H9 (cell line): Measurements from ENCODE around the gene EPHB2. TPM values are rescaled to one million over a fixed set of nuclear protein-coding genes. Genes with fewer than 3 reads are reported as not detected.

Experiments
- DNase-seq: peaks from one replicate; pipeline ENCODE4 v3.0.0-alpha.2; 2017
- H2AFZ ChIP-seq: one replicate; pipeline ENCODE4 v1.6.1; 2013; ENCODE audit warnings: mild to moderate bottlenecking, low read length, control low read depth, moderate library complexity
- H2AK5ac ChIP-seq: 2 replicates; pipeline ENCODE4 v1.6.1; 2013; ENCODE audit warnings: low read length, control low read depth, mixed read lengths; ENCODE audit not compliant: insufficient read length
- H2BK120ac ChIP-seq: one replicate; pipeline ENCODE4 v1.6.1; 2013; ENCODE audit warnings: low read depth, mild to moderate bottlenecking, low read length, control low read depth, inconsistent platforms; ENCODE audit not compliant: poor library complexity, severe bottlenecking
- H2BK12ac ChIP-seq: 2 replicates; pipeline ENCODE4 v1.6.1; 2013; ENCODE audit warnings: low read length, control low read depth, mixed read lengths, low read depth; ENCODE audit not compliant: insufficient read length
- H2BK15ac ChIP-seq: 2 replicates; pipeline ENCODE4 v1.6.1; 2013; ENCODE audit warnings: low read depth, low read length, control low read depth
- H2BK20ac ChIP-seq: one replicate; pipeline ENCODE4 v1.6.1; 2013; ENCODE audit warnings: low read depth, mild to moderate bottlenecking, low read length, control low read depth, inconsistent platforms; ENCODE audit not compliant: poor library complexity, severe bottlenecking
- H2BK5ac ChIP-seq: 2 replicates; pipeline ENCODE4 v1.6.1; 2013; ENCODE audit warnings: low read length, control low read depth, mixed read lengths; ENCODE audit not compliant: insufficient read length
- H3K14ac ChIP-seq: 2 replicates; pipeline ENCODE4 v1.6.1; 2013; ENCODE audit warnings: low read length, control low read depth; ENCODE audit not compliant: insufficient read depth
- H3K18ac ChIP-seq: 2 replicates; pipeline ENCODE4 v1.6.1; 2013; ENCODE audit warnings: low read depth, mild to moderate bottlenecking, mixed read lengths, low read length, control low read depth; ENCODE audit not compliant: insufficient read length
- H3K23ac ChIP-seq: 2 replicates; pipeline ENCODE4 v1.6.1; 2013; ENCODE audit warnings: low read length, control low read depth, mixed read lengths, low read depth; ENCODE audit not compliant: insufficient read length
- H3K23me2 ChIP-seq: 2 replicates; pipeline ENCODE4 v1.6.1; 2013; ENCODE audit warnings: low read depth, mild to moderate bottlenecking, mixed read lengths, low read length, control low read depth; ENCODE audit not compliant: insufficient read length, poor library complexity, severe bottlenecking
- H3K27ac ChIP-seq: 2 replicates; pipeline ENCODE4 v1.5.1; 2013; ENCODE audit warnings: low read length, control low read depth, mixed read lengths, low read depth; ENCODE audit not compliant: insufficient read length
- H3K27me3 ChIP-seq: 2 replicates; pipeline ENCODE4 v1.6.1; 2013; ENCODE audit warnings: low read length, control low read depth, inconsistent platforms; ENCODE audit not compliant: insufficient read depth
- H3K4ac ChIP-seq: 2 replicates; pipeline ENCODE4 v1.6.1; 2013; ENCODE audit warnings: low read depth, mild to moderate bottlenecking, control low read depth, inconsistent platforms, low read length, moderate library complexity
- H3K4me1 ChIP-seq: 2 replicates; pipeline ENCODE4 v1.6.1; 2013; ENCODE audit warnings: low read length, control low read depth, inconsistent platforms; ENCODE audit not compliant: insufficient read depth
- H3K4me2 ChIP-seq: 2 replicates; pipeline ENCODE4 v1.6.1; 2013; ENCODE audit warnings: low read length, control low read depth, mixed read lengths; ENCODE audit not compliant: insufficient read length, insufficient read depth
- H3K56ac ChIP-seq: 2 replicates; pipeline ENCODE4 v1.6.1; 2013; ENCODE audit warnings: low read depth, mild to moderate bottlenecking, mixed read lengths, low read length, control low read depth; ENCODE audit not compliant: insufficient read length
- H3K79me1 ChIP-seq: 2 replicates; pipeline ENCODE4 v1.6.1; 2013; ENCODE audit warnings: low read depth, mild to moderate bottlenecking, moderate library complexity, low read length, control low read depth, inconsistent platforms; ENCODE audit not compliant: insufficient read depth, poor library complexity, severe bottlenecking
- H3K79me2 ChIP-seq: 2 replicates; pipeline ENCODE4 v1.6.1; 2013; ENCODE audit warnings: low read length, control low read depth, inconsistent platforms; ENCODE audit not compliant: insufficient read depth
- H3K9ac ChIP-seq: 2 replicates; pipeline ENCODE4 v1.6.1; 2013; ENCODE audit warnings: low read length, control low read depth, mixed read lengths; ENCODE audit not compliant: insufficient read length; ENCODE audit errors: extremely low read depth
- H3K9me3 ChIP-seq: one replicate; pipeline ENCODE4 v1.6.1; 2013; ENCODE audit warnings: low read depth, low read length, inconsistent platforms; ENCODE audit not compliant: control insufficient read depth
- H3T11ph ChIP-seq: one replicate; pipeline ENCODE4 v1.6.1; 2013; ENCODE audit warnings: mild to moderate bottlenecking, low read length, control low read depth, inconsistent platforms
- H4K20me1 ChIP-seq: one replicate; pipeline ENCODE4 v1.6.1; 2013; ENCODE audit not compliant: control insufficient read depth, insufficient read length, insufficient read depth
- H4K5ac ChIP-seq: 2 replicates; pipeline ENCODE4 v1.6.1; 2013; ENCODE audit warnings: low read depth, mild to moderate bottlenecking, mixed read lengths, low read length, control low read depth; ENCODE audit not compliant: insufficient read length
- H4K8ac ChIP-seq: replicated peaks from 2 replicates; pipeline ENCODE4 v1.6.1; 2013; ENCODE audit warnings: low read length, control low read depth, mixed read lengths, low read depth; ENCODE audit not compliant: insufficient read length
- H4K91ac ChIP-seq: 2 replicates; pipeline ENCODE4 v1.6.1; 2013; ENCODE audit warnings: low read depth, mild to moderate bottlenecking, moderate library complexity, mixed read lengths, low read length, control low read depth; ENCODE audit not compliant: insufficient read length
- H3K27ac Mint-ChIP-seq, 3 experiments: 2 replicates in 2 of 3; 3 replicates in 1 of 3; pipeline ENCODE4 v1.8.0; 2020 to 2021; ENCODE audit warnings: mixed read lengths in 3 of 3, mild to moderate bottlenecking in 1 of 3, moderate library complexity in 1 of 3
- H3K27me3 Mint-ChIP-seq: 2 replicates; pipeline ENCODE4 v1.8.0; 2021; ENCODE audit warnings: low read depth, mild to moderate bottlenecking, moderate library complexity, mixed read lengths
- H3K36me3 Mint-ChIP-seq, 3 experiments: 2 replicates in 2 of 3; 3 replicates in 1 of 3; pipeline ENCODE4 v1.8.0; 2020 to 2021; ENCODE audit warnings: low read depth in 3 of 3, mixed read lengths in 3 of 3; ENCODE audit not compliant: insufficient read depth in 1 of 3
- H3K4me1 Mint-ChIP-seq, 2 experiments: 2 replicates each; pipeline ENCODE4 v1.8.0; 2020; ENCODE audit warnings: mixed read lengths in 2 of 2
- H3K4me3 Mint-ChIP-seq, 2 experiments: 2 replicates in 1 of 2; 3 replicates in 1 of 2; pipeline ENCODE4 v1.8.0; 2020 to 2021; ENCODE audit warnings: mild to moderate bottlenecking in 2 of 2, mixed read lengths in 2 of 2, moderate library complexity in 1 of 2
- H3K9me3 Mint-ChIP-seq, 2 experiments: 2 replicates in 1 of 2; 3 replicates in 1 of 2; pipeline ENCODE4 v1.8.0; 2020; ENCODE audit warnings: mild to moderate bottlenecking in 2 of 2, mixed read lengths in 2 of 2, moderate library complexity in 1 of 2
- CTCF ChIP-seq: fragments of 200-600 bp; sonication (generic); conservative IDR thresholded peaks from 3 replicates; pipeline ENCODE4 v1.8.0; 2021; ENCODE audit warnings: antibody characterized with exemption, mild to moderate bottlenecking
- WGBS: extraction: QIAGEN DNeasy Blood & Tissue Kit; methylation state at CpG from one replicate; pipeline ENCODE4 v1.1.7; 2013; ENCODE audit warnings: missing lambda C conversion rate, low lambda C conversion rate, mixed read lengths; ENCODE audit not compliant: insufficient read length; ENCODE audit errors: extremely low coverage; 5-methylcytosine and 5-hydroxymethylcytosine counted together
- total RNA-seq: library from RNA; stranded (reverse); gene quantifications from 2 replicates; pipeline ENCODE4 v1.2.1, GENCODE V29; 2021

EPHB2 gene
- total RNA-seq, 1 experiment from 2014 or later = 9.5 TPM

DNA sequence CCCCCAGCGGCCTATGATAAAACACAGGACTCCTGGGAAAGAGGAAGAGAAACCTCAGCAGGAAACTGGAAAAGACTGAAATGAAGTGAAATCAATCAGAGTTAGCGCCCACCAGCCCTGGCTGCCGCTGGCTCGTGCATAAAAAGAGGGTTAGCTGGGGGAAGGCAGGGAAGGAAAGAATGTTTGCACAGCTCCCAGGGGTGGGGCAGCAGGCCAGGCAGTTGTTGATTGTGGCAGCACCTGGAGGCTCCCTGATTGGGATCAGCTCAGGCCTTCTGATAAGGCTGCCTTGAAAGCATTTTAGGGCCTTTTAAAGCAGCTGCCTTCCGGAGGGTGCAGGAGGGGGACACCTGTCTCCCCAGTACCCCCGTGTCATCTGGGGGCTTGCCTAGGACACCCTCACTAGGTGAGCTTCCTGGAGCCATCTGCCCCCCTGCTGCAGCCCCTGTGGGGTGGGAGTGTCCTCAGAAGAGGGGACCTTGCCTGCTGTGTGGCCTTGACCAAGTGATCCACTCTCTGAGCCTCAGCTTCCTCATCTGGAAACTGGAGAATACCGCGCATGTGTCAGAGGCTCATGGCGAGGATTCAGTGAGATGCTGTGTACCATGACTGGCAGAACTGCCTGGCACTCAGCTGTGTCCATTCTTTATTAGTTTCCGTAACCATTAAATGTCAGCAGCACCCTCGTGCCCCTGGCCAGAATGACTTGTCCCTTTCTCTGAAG is 6.6 kb downstream of the EPHB2 start:
- no peaks in the 10 kb centered on the region for H3K79me2 ChIP-seq
- no peaks in the 10 kb centered on the region for H3K9me3 Mint-ChIP-seq
- no peak overlapping the region for H3K56ac ChIP-seq
- H3K18ac ChIP-seq = no peak overlapping the region
- H3K36me3 Mint-ChIP-seq = no peaks in the 10 kb centered on the region; a peak in 1 of 7 replicates
- no peak overlapping the region for H2AFZ ChIP-seq
- H3K9ac ChIP-seq = no peak overlapping the region
- H3K14ac ChIP-seq = no peak overlapping the region
- no peaks in the 10 kb centered on the region for H4K20me1 ChIP-seq
- H3K79me1 ChIP-seq = no peaks in the 10 kb centered on the region
- no peak overlapping the region for H3K23ac ChIP-seq
- no peaks in the 10 kb centered on the region for H3K27me3 ChIP-seq
- no peaks in the 10 kb centered on the region for H3K23me2 ChIP-seq
- WGBS = no CpG with 5 or more reads among the region's 11 CpGs
- no peak overlapping the region for H4K8ac ChIP-seq
- H3K4me1 Mint-ChIP-seq = peaks cover 11 to 24% of the 10 kb centered on the region in 2 experiments
- H3K27ac Mint-ChIP-seq = peak overlapping the region in 2 of 3 experiments; percentile 48 to 82; a peak in 5 of 7 replicates
- no peak overlapping the region for H2BK120ac ChIP-seq
- H3K9me3 ChIP-seq = no peaks in the 10 kb centered on the region
- H2BK20ac ChIP-seq = no peak overlapping the region
- H4K91ac ChIP-seq = no peak overlapping the region
- H3K27me3 Mint-ChIP-seq = peaks cover 35% of the 10 kb centered on the region
- no peak overlapping the region for H2BK12ac ChIP-seq
- DNase-seq = no peak
- no peak overlapping the region for H3K4ac ChIP-seq
- no peak for TF ChIP-seq CTCF
- no peak overlapping the region for H3K4me2 ChIP-seq
- H3K4me3 Mint-ChIP-seq = no peak overlapping the region
- no peak overlapping the region for H4K5ac ChIP-seq
- H3T11ph ChIP-seq = no peak overlapping the region
- no peak overlapping the region for H2BK5ac ChIP-seq
- no peak overlapping the region for H2BK15ac ChIP-seq
- H2AK5ac ChIP-seq = no peak overlapping the region
- H3K27ac ChIP-seq = no peak overlapping the region
- H3K4me1 ChIP-seq = no peaks in the 10 kb centered on the region
